DND-41 (cell line): Measurements from ENCODE around the gene ABCB9.

Source experiments
- EZH2 ChIP-seq: IDR thresholded peaks from 3 replicates; pipeline ENCODE4 v1.6.1; 2012; ENCODE audit warnings: borderline replicate concordance, low read depth, mild to moderate bottlenecking, moderate library complexity, low read length, inconsistent platforms; ENCODE audit not compliant: severe bottlenecking
- TF ChIP-seq, protein P1 (sequence below): IDR thresholded peaks from 2 replicates; pipeline ENCODE4 v1.5.1; 2012; ENCODE audit warnings: borderline replicate concordance, low read length, moderate library complexity, mild to moderate bottlenecking; ENCODE audit not compliant: poor library complexity, severe bottlenecking; ENCODE audit errors: extremely low read depth

DNA sequence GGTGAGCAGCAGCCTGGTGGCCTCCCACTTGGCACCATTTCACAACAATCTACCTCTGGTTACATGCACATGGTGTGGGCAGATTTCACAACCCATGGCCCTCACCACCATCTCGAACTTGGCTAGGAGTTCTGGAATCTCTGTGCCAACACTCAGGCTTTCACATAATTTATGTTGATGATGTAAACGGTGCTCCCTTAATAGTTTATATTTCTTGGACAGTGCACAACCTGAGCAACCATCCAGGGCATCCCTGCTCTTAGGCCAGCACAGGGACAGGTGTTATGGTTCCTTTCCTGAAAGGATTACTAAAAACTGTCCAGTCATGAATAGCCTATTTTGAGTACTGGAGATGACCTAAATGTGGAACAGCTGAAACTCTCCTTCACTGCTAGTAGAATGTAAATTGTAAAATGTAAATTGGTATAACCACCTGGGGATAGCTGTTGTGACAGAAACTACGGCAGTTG, 28.6 kb downstream of the ABCB9 start:
- TF ChIP-seq, protein P1, sequence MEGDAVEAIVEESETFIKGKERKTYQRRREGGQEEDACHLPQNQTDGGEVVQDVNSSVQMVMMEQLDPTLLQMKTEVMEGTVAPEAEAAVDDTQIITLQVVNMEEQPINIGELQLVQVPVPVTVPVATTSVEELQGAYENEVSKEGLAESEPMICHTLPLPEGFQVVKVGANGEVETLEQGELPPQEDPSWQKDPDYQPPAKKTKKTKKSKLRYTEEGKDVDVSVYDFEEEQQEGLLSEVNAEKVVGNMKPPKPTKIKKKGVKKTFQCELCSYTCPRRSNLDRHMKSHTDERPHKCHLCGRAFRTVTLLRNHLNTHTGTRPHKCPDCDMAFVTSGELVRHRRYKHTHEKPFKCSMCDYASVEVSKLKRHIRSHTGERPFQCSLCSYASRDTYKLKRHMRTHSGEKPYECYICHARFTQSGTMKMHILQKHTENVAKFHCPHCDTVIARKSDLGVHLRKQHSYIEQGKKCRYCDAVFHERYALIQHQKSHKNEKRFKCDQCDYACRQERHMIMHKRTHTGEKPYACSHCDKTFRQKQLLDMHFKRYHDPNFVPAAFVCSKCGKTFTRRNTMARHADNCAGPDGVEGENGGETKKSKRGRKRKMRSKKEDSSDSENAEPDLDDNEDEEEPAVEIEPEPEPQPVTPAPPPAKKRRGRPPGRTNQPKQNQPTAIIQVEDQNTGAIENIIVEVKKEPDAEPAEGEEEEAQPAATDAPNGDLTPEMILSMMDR = no peak
- no peak for TF ChIP-seq EZH2
